Measurements from ENCODE around the gene TCTA.

The TCTA gene

DNA sequence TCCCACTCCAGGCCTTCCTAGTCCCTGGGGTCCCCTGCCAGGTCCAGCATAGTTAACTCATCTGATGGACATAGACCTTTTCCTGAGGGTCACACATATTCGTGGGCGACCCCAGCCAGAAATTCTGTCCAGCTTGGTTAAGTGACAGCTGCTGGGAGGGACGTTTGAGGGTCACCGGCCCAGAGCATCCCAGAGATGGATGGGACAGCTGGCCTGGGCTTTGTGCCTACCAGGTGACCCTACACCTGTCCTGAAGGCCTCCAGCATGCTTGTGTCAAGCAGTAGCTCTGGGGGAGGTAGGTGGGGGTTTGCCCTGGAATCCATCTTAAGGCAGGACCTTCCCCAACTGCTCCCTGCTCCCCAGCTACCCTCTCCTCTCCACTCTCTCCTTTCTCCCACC, 48.7 kb downstream of the TCTA start:
- no peak for DNase-seq (ENCODE audit: low read depth)

DNA sequence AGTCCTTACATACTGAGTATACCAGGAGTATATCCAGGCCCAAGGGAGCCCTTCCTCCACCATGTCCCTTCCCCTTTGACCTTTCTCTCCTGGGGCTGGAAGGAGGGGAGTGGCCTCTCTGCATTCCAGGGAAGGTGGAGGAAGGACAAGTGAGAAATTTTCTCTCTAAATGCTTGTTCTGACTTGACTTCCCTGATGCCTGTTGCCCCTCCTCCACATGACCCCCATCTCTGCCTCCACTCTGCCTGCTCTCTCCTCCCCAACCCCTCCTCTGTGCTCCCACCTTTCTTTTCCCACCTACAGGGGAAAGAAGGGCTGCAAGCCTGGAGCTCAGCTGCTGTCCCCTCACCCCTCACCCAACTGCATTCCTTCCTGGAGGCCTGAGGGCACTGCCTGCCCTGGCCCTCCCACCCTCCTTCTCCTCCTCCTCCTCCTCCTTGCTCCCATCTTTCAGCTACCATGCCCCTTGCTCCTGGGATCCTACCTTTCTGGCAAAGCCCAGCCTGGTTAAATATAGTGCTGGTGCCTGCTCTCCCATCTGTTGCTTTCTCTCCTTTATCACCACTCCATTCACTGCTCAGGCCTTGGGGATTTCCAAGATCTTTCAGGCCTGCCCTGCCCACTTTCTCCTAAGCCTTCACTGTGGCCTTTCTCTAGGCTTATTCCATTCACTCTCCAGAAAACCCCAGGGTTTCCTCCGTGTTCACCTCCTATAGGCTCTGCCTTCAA, 49.4 kb downstream of the TCTA start:
- peak; percentile 25 for DNase-seq (ENCODE audit: low read depth)

GRCh38 chr3:49462222-49462621, 50.0 kb downstream of the TCTA start:
- DNase-seq (ENCODE audit: low read depth): peak; percentile 64

DNA sequence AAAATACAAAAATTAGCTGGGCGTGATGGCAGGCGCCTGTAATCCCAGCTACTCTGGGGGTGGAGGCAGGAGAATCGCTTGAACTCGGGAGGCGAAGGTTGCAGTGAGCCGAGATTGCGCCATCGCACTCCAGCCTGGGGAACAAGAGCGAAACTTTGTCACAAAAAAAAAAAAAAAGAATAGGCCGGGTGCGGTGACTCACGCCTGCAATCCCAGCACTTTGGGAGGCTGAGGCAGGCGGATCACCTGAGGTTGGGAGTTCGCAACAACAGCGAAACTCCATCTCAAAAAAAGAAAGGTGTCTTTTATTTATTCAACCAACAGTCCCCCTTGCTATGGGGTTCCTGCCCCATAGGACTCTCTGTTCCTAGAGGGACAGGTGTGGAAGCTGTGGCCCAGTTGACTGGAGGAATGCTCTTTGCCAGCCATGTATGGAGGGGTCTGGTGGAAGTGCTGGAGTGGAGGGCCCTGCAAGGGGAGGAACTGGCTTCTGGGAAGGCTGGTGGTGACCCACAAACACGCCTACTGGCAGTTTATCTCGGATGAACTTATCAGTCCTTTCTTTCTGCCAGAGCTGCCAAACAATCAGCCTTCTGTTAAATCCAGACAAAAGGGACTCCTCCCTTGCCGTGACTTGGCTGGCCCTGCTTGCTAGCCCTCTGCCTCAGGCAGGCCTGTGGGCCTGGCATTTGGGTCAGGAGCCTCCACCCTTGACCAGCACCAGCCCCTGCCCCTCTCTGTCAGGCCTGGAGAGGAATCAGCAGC, 53.2 kb downstream of the TCTA start:
- peak; percentile 59 for DNase-seq (ENCODE audit: low read depth)
